ENCODE results near the gene FAU. TPM values are rescaled to one million over a fixed set of nuclear protein-coding genes. Genes with fewer than 3 reads are reported as not detected.
A peak's percentile ranks its signal among the peaks of the same experiment; 100 is the strongest.
"Not testable (repeated sequence)": the region's sequence is repeated elsewhere in the genome, so short reads cannot be mapped to it uniquely, and the experiment has no call there.

Gene FAU
- total and polyA plus RNA-seq, 7 donors, result 465 to 798 (median 639) TPM

GRCh38 chr11:65151331-65151899, 29.5 kb upstream of the FAU start:
- ATAC-seq (no peak), DNase-seq (no peak)
- Histone ChIP-seq H3K9me3 (no peaks in the 10 kb centered on the region), H3K27me3 (ENCODE audit: insufficient read depth in 3 of 3, low read length in 2 of 3) (no peaks in the 10 kb centered on the region), H3K4me1 (peaks cover 16% of the 10 kb centered on the region), H3K36me3 (ENCODE audit: insufficient read depth in 1 of 2, low read depth in 1 of 2) (no peaks in the 10 kb centered on the region), H3K27ac (peak overlapping the region; percentile 89), H3K4me3 (peak overlapping the region; percentile 38)
- intact Hi-C loops (cut with DNase I), result no loop called here
- no peak for TF ChIP-seq CTCF (IDR thresholded peaks at IDR 0.05)
- WGBS, 3 donors, result 73 to 81% (median 78%) methylated on average over 3 of the region's 3 CpGs

- TF ChIP-seq CTCF (IDR thresholded peaks at IDR 0.05), result no peak
- Histone ChIP-seq H3K27ac (peak overlapping the region; percentile 89), H3K4me1 (peaks cover 16% of the 10 kb centered on the region), H3K36me3 (ENCODE audit: insufficient read depth in 1 of 2, low read depth in 1 of 2) (no peaks in the 10 kb centered on the region), H3K9me3 (no peaks in the 10 kb centered on the region), H3K4me3 (peak overlapping the region; percentile 38), H3K27me3 (ENCODE audit: insufficient read depth in 3 of 3, low read length in 2 of 3) (no peaks in the 10 kb centered on the region)
- DNase-seq, result peak; percentile 93 to 98
- intact Hi-C loops (cut with DNase I), result no loop called here
- 22 to 32% (median 28%) methylated on average over 12 of the region's 12 CpGs for WGBS, 3 donors
- ATAC-seq, result peak; percentile 96 to 98 (median 96)
Observed at GRCh38 chr11:65150509-65151299, 28.8 kb upstream of the FAU start.

- H3K9me3 ChIP-seq; ATAC-seq; H3K36me3 ChIP-seq (ENCODE audit: insufficient read depth in 1 of 2, low read depth in 1 of 2); H3K27me3 ChIP-seq (ENCODE audit: insufficient read depth in 3 of 3, low read length in 2 of 3); DNase-seq; intact Hi-C loops (cut with DNase I): not testable (repeated sequence)
- 69 to 83% (median 75%) methylated on average over 10 of the region's 10 CpGs for WGBS, 3 donors
- Histone ChIP-seq H3K4me1 (peaks cover 16% of the 10 kb centered on the region), H3K4me3 (peak overlapping the region; percentile 38), H3K27ac (peak overlapping the region; percentile 89)
Observed at GRCh38 chr11:65150131-65150508, 28.2 kb upstream of the FAU start.

GRCh38 chr11:65148657-65149056, 26.7 kb upstream of the FAU start:
- Histone ChIP-seq H3K4me1 (peaks cover 16% of the 10 kb centered on the region), H3K4me3 (no peak overlapping the region), H3K27me3 (ENCODE audit: insufficient read depth in 3 of 3, low read length in 2 of 3) (no peaks in the 10 kb centered on the region), H3K9me3 (no peaks in the 10 kb centered on the region), H3K27ac (no peak overlapping the region), H3K36me3 (ENCODE audit: insufficient read depth in 1 of 2, low read depth in 1 of 2) (no peaks in the 10 kb centered on the region)
- no peak for DNase-seq
- TF ChIP-seq CTCF (IDR thresholded peaks at IDR 0.05), result no peak
- WGBS, 3 donors, result 83 to 91% (median 85%) methylated on average over 5 of the region's 5 CpGs
- no peak for ATAC-seq
- intact Hi-C loops (cut with DNase I), result no loop called here

- Histone ChIP-seq H3K9me3 (no peaks in the 10 kb centered on the region), H3K27me3 (ENCODE audit: insufficient read depth in 3 of 3, low read length in 2 of 3) (no peaks in the 10 kb centered on the region), H3K27ac (no peak overlapping the region), H3K4me3 (no peak overlapping the region), H3K36me3 (ENCODE audit: insufficient read depth in 1 of 2, low read depth in 1 of 2) (no peaks in the 10 kb centered on the region), H3K4me1 (peaks cover 16% of the 10 kb centered on the region)
- intact Hi-C loops (cut with DNase I), result no loop called here
- ATAC-seq (no peak), DNase-seq (no peak)
- no peak for TF ChIP-seq CTCF (IDR thresholded peaks at IDR 0.05)
- WGBS, 3 donors, result 75 to 84% (median 76%) methylated on average over 2 of the region's 2 CpGs
Observed at GRCh38 chr11:65147352-65148075, 25.6 kb upstream of the FAU start.

Data from psoas muscle (tissue), 8 donors.